ENCODE results near the gene CEACAM21. TPM values are rescaled to one million over a fixed set of nuclear protein-coding genes. Genes with fewer than 3 reads are reported as not detected.

CEACAM21 gene
- total RNA-seq, 6 experiments from 2014 or later = not detected

DNA sequence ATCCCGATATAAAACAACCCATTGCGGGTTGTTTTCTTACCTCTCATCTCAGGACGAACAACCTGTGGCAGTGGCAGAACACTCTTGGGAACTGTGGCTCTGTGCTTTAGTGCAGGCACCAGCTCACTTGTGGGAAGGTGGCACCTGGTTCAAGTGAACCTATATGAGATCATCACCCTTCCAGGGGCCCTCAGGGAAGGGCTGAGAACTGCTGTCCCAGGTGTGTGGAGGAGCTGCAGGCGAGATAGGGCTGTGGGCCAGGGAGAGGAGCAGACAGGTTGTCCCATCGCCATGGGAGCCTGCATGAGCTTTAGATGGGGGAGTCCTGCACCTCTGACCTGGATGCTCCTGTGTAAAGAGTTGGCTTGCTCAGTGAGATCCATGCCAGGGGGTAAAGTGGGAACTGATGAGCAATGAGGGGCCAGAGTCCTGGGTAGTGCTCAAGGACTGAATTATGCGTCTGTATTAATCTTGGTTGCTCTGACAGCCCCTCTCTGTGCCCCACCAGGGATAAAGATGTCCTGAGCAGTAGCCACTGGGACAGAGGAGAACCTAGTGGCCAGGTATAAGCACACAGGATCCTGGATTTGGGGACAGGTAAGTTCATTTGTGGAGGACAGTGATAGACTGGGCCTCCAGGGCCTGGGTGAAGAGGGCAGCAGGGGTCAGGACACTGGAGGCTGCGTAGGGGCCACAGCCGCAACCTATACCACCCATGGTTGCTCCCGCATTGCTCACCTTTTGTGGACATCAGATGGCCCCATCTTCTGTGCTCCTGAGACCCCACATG is 42.2 kb downstream of the CEACAM21 start:
- no peaks in the 10 kb centered on the region for H3K4me1 Mint-ChIP-seq (ENCODE audit: low read depth)
- no peak overlapping the region for H3K27ac Mint-ChIP-seq
- H3K9me3 Mint-ChIP-seq = no peaks in the 10 kb centered on the region
- H3K4me3 Mint-ChIP-seq = no peak overlapping the region
- no peak for TF ChIP-seq CTCF (IDR thresholded peaks at IDR 0.05)
- H3K36me3 Mint-ChIP-seq (ENCODE audit: low read depth) = no peaks in the 10 kb centered on the region
- no peak for DNase-seq
- H3K27me3 Mint-ChIP-seq (ENCODE audit: insufficient read depth) = peaks cover 8% of the 10 kb centered on the region

DNA sequence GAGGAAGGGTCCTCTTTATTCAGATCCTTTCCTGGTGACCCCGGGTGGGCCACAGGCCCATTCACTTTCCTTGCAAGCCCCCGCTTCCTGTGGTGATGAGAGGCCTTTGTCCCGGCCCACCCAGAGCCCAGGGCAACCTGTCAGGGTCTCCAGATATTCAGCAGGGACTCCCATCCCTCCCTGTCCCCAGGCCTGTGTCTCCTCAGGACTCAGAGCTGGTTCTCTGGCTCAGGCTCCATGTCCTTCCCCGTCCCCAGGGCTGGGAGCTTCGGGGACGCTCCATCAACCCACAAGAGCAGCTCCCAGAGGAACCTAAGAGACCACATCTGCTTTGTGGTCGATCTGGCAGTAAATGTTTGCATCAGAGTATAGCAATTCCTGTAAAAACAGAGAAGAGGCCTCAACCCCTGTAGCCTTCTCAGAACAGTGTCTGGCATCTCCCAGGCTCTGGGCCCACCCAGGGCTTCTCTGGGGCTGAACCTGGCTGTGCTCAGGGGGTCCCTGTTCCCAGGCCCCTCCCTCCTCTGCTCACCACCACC is 43.1 kb downstream of the CEACAM21 start:
- Mint-ChIP-seq H3K27ac (no peak overlapping the region), H3K4me3 (no peak overlapping the region), H3K36me3 (ENCODE audit: low read depth) (no peaks in the 10 kb centered on the region), H3K4me1 (ENCODE audit: low read depth) (no peaks in the 10 kb centered on the region), H3K9me3 (no peaks in the 10 kb centered on the region), H3K27me3 (ENCODE audit: insufficient read depth) (peaks cover 9% of the 10 kb centered on the region)
- DNase-seq = no peak
- TF ChIP-seq CTCF (IDR thresholded peaks at IDR 0.05) = no peak

- Mint-ChIP-seq H3K36me3 (ENCODE audit: low read depth) (no peaks in the 10 kb centered on the region), H3K9me3 (no peaks in the 10 kb centered on the region), H3K27me3 (ENCODE audit: insufficient read depth) (peaks cover 19% of the 10 kb centered on the region), H3K4me3 (no peak overlapping the region), H3K4me1 (ENCODE audit: low read depth) (no peaks in the 10 kb centered on the region), H3K27ac (no peak overlapping the region)
- TF ChIP-seq CTCF (IDR thresholded peaks at IDR 0.05) = no peak
- no peak for DNase-seq
Measured at GRCh38 chr19:41620171-41620570, 44.2 kb downstream of the CEACAM21 start.

DNA sequence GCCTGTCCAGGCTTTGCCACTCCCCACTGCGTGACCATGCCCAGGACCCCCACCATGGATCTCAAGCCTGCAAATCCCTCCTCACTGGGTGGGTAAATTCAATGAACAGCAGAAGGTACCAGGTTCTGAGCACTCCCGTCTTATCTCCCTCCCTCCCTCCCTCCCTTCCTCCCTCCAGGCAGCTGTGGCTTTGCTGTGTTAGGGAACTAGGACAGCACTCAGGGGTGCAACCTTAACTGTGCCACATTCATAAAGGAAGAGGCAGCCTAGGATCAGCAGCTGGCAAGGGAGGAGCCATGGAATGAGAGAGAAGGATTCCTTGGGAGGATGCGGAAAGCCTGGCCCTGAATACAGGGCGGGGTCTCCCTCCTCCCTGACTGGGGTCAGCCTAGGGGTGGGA is 45.3 kb downstream of the CEACAM21 start:
- Mint-ChIP-seq H3K27me3 (ENCODE audit: insufficient read depth) (peaks cover 23% of the 10 kb centered on the region), H3K27ac (no peak overlapping the region), H3K4me3 (no peak overlapping the region), H3K36me3 (ENCODE audit: low read depth) (no peaks in the 10 kb centered on the region), H3K4me1 (ENCODE audit: low read depth) (no peaks in the 10 kb centered on the region), H3K9me3 (no peaks in the 10 kb centered on the region)
- TF ChIP-seq CTCF (IDR thresholded peaks at IDR 0.05) = no peak
- DNase-seq = no peak

GRCh38 chr19:41621654-41622053 is 45.7 kb downstream of the CEACAM21 start:
- no peak overlapping the region for H3K4me3 Mint-ChIP-seq
- no peaks in the 10 kb centered on the region for H3K36me3 Mint-ChIP-seq (ENCODE audit: low read depth)
- peaks cover 26% of the 10 kb centered on the region for H3K27me3 Mint-ChIP-seq (ENCODE audit: insufficient read depth)
- no peak overlapping the region for H3K27ac Mint-ChIP-seq
- DNase-seq = no peak
- TF ChIP-seq CTCF (IDR thresholded peaks at IDR 0.05) = no peak
- no peaks in the 10 kb centered on the region for H3K9me3 Mint-ChIP-seq
- H3K4me1 Mint-ChIP-seq (ENCODE audit: low read depth) = no peaks in the 10 kb centered on the region
